ENCODE measurements around the gene FILIP1. TPM values are rescaled to one million over a fixed set of nuclear protein-coding genes. Genes with fewer than 3 reads are reported as not detected.

The FILIP1 gene
- total RNA-seq, 6 experiments from 2014 or later: 0.09 to 0.24 (median 0.12) TPM

DNA sequence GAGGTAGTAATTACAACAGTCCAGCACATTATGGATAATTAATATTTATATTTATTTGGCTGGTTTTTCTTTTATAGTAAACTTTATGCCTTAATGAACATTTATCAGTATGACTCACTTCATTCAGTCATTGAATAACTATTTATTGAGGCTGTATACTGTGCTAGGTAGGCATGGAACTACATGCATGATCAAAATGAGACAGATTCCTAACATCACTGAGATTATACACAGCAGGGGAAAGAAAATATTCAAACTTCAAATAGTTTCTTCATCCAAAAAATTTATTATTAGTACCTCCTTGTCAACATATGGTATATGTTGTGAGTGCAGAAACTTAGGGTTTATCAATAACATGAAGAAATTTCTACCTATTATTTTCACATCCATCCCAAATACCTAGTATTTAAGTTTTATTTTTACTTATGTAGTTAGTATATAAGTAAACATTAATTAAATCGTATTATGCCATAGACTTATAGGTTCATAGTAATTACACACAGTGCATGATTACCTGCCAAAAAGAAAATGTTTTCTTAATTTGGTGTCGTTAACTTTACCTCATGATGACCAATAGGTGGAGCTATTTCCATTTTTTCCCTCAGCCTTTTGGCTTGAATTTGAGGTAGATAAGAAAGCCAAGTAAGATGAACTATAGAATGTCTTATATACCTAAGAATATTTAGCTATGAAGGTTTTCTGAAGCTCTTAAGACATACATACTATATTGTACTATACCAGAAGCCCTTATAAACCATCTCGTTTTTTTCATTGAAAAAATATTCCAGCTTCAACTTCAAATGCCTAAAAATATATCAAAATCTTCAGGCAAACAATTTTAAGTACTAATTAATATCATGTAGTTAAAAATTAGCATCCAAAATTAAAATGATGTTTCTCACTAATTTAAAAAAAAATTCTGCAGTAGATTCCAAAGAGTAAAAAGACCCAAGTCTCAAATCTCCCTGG lies 196.5 kb downstream of the FILIP1 start:
- no peaks in the 10 kb centered on the region for H3K9me3 Mint-ChIP-seq
- no peaks in the 10 kb centered on the region for H3K27me3 Mint-ChIP-seq (ENCODE audit: insufficient read depth)
- H3K4me1 Mint-ChIP-seq (ENCODE audit: low read depth): peaks cover 6% of the 10 kb centered on the region; the same call in 1 of the 2 replicates
- TF ChIP-seq, protein P1, sequence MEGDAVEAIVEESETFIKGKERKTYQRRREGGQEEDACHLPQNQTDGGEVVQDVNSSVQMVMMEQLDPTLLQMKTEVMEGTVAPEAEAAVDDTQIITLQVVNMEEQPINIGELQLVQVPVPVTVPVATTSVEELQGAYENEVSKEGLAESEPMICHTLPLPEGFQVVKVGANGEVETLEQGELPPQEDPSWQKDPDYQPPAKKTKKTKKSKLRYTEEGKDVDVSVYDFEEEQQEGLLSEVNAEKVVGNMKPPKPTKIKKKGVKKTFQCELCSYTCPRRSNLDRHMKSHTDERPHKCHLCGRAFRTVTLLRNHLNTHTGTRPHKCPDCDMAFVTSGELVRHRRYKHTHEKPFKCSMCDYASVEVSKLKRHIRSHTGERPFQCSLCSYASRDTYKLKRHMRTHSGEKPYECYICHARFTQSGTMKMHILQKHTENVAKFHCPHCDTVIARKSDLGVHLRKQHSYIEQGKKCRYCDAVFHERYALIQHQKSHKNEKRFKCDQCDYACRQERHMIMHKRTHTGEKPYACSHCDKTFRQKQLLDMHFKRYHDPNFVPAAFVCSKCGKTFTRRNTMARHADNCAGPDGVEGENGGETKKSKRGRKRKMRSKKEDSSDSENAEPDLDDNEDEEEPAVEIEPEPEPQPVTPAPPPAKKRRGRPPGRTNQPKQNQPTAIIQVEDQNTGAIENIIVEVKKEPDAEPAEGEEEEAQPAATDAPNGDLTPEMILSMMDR (IDR thresholded peaks at IDR 0.05): peak; percentile 95
- H3K4me3 Mint-ChIP-seq: no peak overlapping the region
- H3K27ac Mint-ChIP-seq: no peak overlapping the region
- DNase-seq: peak; percentile 59
- H3K36me3 Mint-ChIP-seq (ENCODE audit: low read depth): no peaks in the 10 kb centered on the region

DNA sequence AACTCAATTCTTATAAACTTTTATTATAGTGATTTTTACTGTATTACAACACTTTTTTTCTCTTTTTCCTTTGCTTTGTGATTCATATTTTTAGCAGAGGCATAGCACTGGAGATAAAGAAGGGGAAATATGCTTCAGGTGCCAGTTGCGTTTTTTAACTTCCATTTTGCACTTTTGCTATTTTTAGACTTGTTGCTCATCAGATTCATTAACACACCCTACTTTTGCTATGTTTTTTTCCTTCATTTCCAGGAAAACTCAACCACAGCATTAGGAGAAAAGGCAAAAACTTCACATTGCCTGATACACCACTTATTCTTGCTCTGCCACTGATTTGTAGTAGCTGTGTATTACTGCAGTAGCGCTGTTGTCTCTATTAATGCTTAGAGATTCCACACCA lies 201.0 kb downstream of the FILIP1 start:
- Mint-ChIP-seq H3K27ac (no peak overlapping the region), H3K4me3 (no peak overlapping the region), H3K4me1 (ENCODE audit: low read depth) (peaks cover 6% of the 10 kb centered on the region; the same call in 1 of the 2 replicates), H3K9me3 (no peaks in the 10 kb centered on the region), H3K36me3 (ENCODE audit: low read depth) (no peaks in the 10 kb centered on the region; the same call in 1 of the 2 replicates), H3K27me3 (ENCODE audit: insufficient read depth) (no peaks in the 10 kb centered on the region)
- DNase-seq: no peak
- TF ChIP-seq, protein P1 (IDR thresholded peaks at IDR 0.05): no peak

DNA sequence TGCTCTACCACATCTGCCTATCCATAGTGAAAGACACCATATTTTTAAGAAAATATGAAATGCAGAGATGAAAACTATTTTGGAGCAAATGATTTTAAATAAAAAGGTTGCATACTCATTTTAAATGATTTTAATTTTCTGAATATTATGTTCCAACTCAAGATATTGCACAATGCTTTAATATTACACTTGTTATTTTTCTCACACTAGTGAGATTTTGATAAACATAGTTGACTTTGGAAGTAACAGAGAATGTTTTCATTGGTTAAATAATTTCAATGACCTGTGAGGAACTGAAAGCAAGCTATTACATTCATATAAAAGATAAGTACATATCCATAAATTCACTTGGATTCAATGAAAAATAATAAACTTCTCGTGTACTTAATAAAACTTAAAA lies 201.9 kb downstream of the FILIP1 start:
- no peak for DNase-seq
- TF ChIP-seq, protein P1 (IDR thresholded peaks at IDR 0.05): no peak
- H3K4me1 Mint-ChIP-seq (ENCODE audit: low read depth): peaks cover 2% of the 10 kb centered on the region; the same call in 1 of the 2 replicates

DNA sequence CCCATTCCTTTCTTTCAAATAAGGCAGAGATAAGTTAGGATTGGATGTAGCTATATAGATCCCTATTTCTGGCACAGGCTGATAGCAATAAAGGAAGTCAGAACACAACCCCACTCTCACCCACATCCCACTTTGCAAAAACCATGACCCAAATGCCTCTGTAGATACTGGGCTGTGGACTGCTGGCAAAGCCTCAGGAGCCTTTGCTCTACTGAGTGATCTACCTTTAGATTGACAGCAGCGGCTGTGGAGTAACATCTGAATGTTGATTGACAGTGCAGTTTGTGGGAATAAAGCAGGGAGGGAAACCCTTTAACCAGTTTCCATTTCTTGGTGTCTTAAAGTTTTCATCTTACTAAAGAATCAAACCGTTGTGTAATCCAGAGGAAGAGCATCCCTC lies 202.3 kb downstream of the FILIP1 start:
- no peak overlapping the region for H3K4me3 Mint-ChIP-seq
- H3K27ac Mint-ChIP-seq: no peak overlapping the region
- TF ChIP-seq, protein P1 (IDR thresholded peaks at IDR 0.05): no peak
- no peaks in the 10 kb centered on the region for H3K9me3 Mint-ChIP-seq
- H3K27me3 Mint-ChIP-seq (ENCODE audit: insufficient read depth): no peaks in the 10 kb centered on the region
- no peaks in the 10 kb centered on the region; the same call in 1 of the 2 replicates for H3K36me3 Mint-ChIP-seq (ENCODE audit: low read depth)
- DNase-seq: no peak
- no peaks in the 10 kb centered on the region; the same call in 1 of the 2 replicates for H3K4me1 Mint-ChIP-seq (ENCODE audit: low read depth)

More for the DNA sequence above, 201.9 kb downstream of the FILIP1 start:
- Mint-ChIP-seq H3K9me3 (no peaks in the 10 kb centered on the region), H3K27me3 (ENCODE audit: insufficient read depth) (no peaks in the 10 kb centered on the region), H3K27ac (no peak overlapping the region), H3K36me3 (ENCODE audit: low read depth) (no peaks in the 10 kb centered on the region; the same call in 1 of the 2 replicates), H3K4me3 (no peak overlapping the region)

DNA sequence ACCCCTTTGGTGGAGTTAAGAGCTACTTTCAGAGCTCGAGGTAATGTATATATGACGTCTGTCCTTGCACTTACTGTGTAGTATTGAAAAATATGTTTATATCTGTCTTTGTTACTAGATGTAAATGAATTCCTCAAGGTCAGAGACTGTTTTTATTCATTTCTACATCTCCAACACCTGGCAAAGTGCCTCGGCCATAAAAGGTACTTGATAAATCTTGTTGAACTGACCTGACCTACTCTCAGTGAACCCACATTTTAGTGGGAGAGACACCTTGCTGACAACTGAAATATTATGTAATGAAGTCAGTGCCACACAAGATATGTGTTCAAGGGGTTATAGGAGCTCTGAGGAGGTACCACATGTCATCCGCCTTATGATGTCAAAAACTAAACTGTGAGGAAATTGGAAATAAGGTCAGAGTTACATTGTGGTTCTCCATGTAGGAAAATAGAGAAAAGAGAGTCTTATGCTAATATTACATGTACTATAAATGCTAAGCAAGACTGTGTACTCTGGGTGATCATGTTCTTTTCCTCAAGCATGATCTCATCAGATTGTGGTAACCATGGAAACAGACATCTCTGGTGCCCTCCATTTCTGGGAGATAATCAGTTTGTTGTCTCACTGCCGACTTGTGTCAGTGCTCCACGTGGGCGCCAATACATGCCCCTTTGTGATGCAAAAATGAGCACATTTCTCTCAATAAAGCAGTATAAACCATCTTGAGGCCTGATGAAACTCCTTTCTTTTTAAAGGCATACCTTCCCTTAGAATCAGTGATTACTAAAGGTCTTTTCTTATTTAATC lies 203.3 kb downstream of the FILIP1 start:
- no peaks in the 10 kb centered on the region for H3K27me3 Mint-ChIP-seq (ENCODE audit: insufficient read depth)
- H3K36me3 Mint-ChIP-seq (ENCODE audit: low read depth): no peaks in the 10 kb centered on the region; the same call in 1 of the 2 replicates
- H3K27ac Mint-ChIP-seq: no peak overlapping the region
- H3K4me3 Mint-ChIP-seq: no peak overlapping the region
- H3K4me1 Mint-ChIP-seq (ENCODE audit: low read depth): no peaks in the 10 kb centered on the region; the same call in 1 of the 2 replicates
- DNase-seq: no peak
- H3K9me3 Mint-ChIP-seq: no peaks in the 10 kb centered on the region
- TF ChIP-seq, protein P1 (IDR thresholded peaks at IDR 0.05): no peak
